Astrocyte (in vitro differentiated cells and primary cell): ENCODE results near the gene PIGW. TPM values are rescaled to one million over a fixed set of nuclear protein-coding genes. Genes with fewer than 3 reads are reported as not detected.

ENCODE experiments used
- DNase-seq: peaks from one replicate; pipeline ENCODE4 v3.0.0-alpha.2; 2010; ENCODE audit warnings: low read depth
- FAIRE-seq: peaks from 2 replicates; lab custom pipeline; 2011; peaks lifted over from hg19 to GRCh38; lab: Jason Lieb, UNC
- H2AFZ ChIP-seq: 2 replicates; pipeline ENCODE4 v1.6.0; 2012; ENCODE audit warnings: low read depth, low read length, inconsistent platforms
- H3K27ac ChIP-seq: 2 replicates; pipeline ENCODE4 v1.5.1; 2011; ENCODE audit warnings: low read depth, low read length, inconsistent platforms
- H3K27me3 ChIP-seq: 2 replicates; pipeline ENCODE4 v1.6.0; 2011; ENCODE audit warnings: low read length, inconsistent platforms; ENCODE audit not compliant: insufficient read depth
- H3K36me3 ChIP-seq: 2 replicates; pipeline ENCODE4 v1.5.1; 2011; ENCODE audit warnings: low read length, inconsistent platforms; ENCODE audit not compliant: insufficient read depth
- H3K4me1 ChIP-seq: 2 replicates; pipeline ENCODE4 v1.5.1; 2011; ENCODE audit warnings: low read length, inconsistent platforms; ENCODE audit not compliant: insufficient read depth
- H3K4me2 ChIP-seq: 2 replicates; pipeline ENCODE4 v1.6.0; 2012; ENCODE audit warnings: low read length, inconsistent platforms
- H3K4me3 ChIP-seq: 2 replicates; pipeline ENCODE4 v1.5.1; 2011; ENCODE audit warnings: low read depth, mild to moderate bottlenecking, low read length, inconsistent platforms; ENCODE audit not compliant: insufficient read depth
- H3K79me2 ChIP-seq: 2 replicates; pipeline ENCODE4 v1.6.0; 2012; ENCODE audit warnings: mild to moderate bottlenecking, low read length, inconsistent platforms; ENCODE audit not compliant: insufficient read depth
- H3K9ac ChIP-seq: 2 replicates; pipeline ENCODE4 v1.6.0; 2012; ENCODE audit warnings: mild to moderate bottlenecking, low read length, inconsistent platforms
- H3K9me3 ChIP-seq: 2 replicates; pipeline ENCODE4 v1.5.1; 2012; ENCODE audit warnings: low read depth, mild to moderate bottlenecking, low read length, inconsistent platforms; ENCODE audit not compliant: insufficient read depth
- H4K20me1 ChIP-seq: 2 replicates; pipeline ENCODE4 v1.6.0; 2012; ENCODE audit warnings: low read length, inconsistent platforms; ENCODE audit not compliant: insufficient read depth
- H3K27ac Mint-ChIP-seq: one replicate; pipeline ENCODE4 v1.8.0; 2021; ENCODE audit warnings: mild to moderate bottlenecking, mixed read lengths; ENCODE audit not compliant: unreplicated experiment
- H3K27me3 Mint-ChIP-seq: one replicate; pipeline ENCODE4 v1.8.0; 2021; ENCODE audit warnings: low read depth, mixed read lengths; ENCODE audit not compliant: unreplicated experiment
- H3K36me3 Mint-ChIP-seq: one replicate; pipeline ENCODE4 v1.8.0; 2021; ENCODE audit warnings: low read depth, mixed read lengths; ENCODE audit not compliant: unreplicated experiment
- H3K4me1 Mint-ChIP-seq: one replicate; pipeline ENCODE4 v1.8.0; 2021; ENCODE audit warnings: low read depth, mixed read lengths; ENCODE audit not compliant: unreplicated experiment
- H3K4me3 Mint-ChIP-seq: one replicate; pipeline ENCODE4 v1.8.0; 2021; ENCODE audit warnings: mild to moderate bottlenecking, moderate library complexity, mixed read lengths; ENCODE audit not compliant: unreplicated experiment
- H3K9me3 Mint-ChIP-seq: one replicate; pipeline ENCODE4 v1.8.0; 2021; ENCODE audit warnings: mild to moderate bottlenecking, mixed read lengths; ENCODE audit not compliant: unreplicated experiment
- EZH2 ChIP-seq: IDR thresholded peaks from 2 replicates; pipeline ENCODE4 v1.6.1; 2012; ENCODE audit warnings: mild to moderate bottlenecking, low read length, inconsistent platforms; ENCODE audit not compliant: insufficient read depth
- total RNA-seq: library from RNA; stranded (reverse); gene quantifications from 2 replicates; pipeline ENCODE4 v1.2.1, GENCODE V29; 2021
- TF ChIP-seq, protein P1 (sequence below): IDR thresholded peaks from 2 replicates; pipeline ENCODE4 v1.5.1; 2011; ENCODE audit warnings: low read depth, mild to moderate bottlenecking, inconsistent platforms, low read length, moderate library complexity; ENCODE audit not compliant: insufficient read depth

Gene PIGW
- total RNA-seq, 1 donor from 2014 or later = 8.4 TPM

- Mint-ChIP-seq H3K4me1 (no peaks in the 10 kb centered on the region), H3K27ac (no peak overlapping the region), H3K9me3 (no peaks in the 10 kb centered on the region), H3K36me3 (peaks cover 37% of the 10 kb centered on the region), H3K27me3 (no peaks in the 10 kb centered on the region), H3K4me3 (no peak overlapping the region)
- H3K4me3 ChIP-seq = no peak overlapping the region
- H3K4me2 ChIP-seq = no peak overlapping the region
- no peaks in the 10 kb centered on the region for H3K27me3 ChIP-seq
- no peaks in the 10 kb centered on the region for H3K9me3 ChIP-seq
- H4K20me1 ChIP-seq = no peaks in the 10 kb centered on the region
- H3K9ac ChIP-seq = no peak overlapping the region
- FAIRE-seq (no peak), DNase-seq (no peak)
- no peaks in the 10 kb centered on the region for H3K79me2 ChIP-seq
- H2AFZ ChIP-seq = no peak overlapping the region
- TF ChIP-seq, protein P1, sequence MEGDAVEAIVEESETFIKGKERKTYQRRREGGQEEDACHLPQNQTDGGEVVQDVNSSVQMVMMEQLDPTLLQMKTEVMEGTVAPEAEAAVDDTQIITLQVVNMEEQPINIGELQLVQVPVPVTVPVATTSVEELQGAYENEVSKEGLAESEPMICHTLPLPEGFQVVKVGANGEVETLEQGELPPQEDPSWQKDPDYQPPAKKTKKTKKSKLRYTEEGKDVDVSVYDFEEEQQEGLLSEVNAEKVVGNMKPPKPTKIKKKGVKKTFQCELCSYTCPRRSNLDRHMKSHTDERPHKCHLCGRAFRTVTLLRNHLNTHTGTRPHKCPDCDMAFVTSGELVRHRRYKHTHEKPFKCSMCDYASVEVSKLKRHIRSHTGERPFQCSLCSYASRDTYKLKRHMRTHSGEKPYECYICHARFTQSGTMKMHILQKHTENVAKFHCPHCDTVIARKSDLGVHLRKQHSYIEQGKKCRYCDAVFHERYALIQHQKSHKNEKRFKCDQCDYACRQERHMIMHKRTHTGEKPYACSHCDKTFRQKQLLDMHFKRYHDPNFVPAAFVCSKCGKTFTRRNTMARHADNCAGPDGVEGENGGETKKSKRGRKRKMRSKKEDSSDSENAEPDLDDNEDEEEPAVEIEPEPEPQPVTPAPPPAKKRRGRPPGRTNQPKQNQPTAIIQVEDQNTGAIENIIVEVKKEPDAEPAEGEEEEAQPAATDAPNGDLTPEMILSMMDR = no peak
- TF ChIP-seq EZH2 = no peak
- H3K36me3 ChIP-seq = peaks cover 21% of the 10 kb centered on the region
- H3K4me1 ChIP-seq = no peaks in the 10 kb centered on the region
- no peak overlapping the region for H3K27ac ChIP-seq
Measured at GRCh38 chr17:36505171-36505570, 29.6 kb upstream of the PIGW start.

GRCh38 chr17:36506249-36506826 lies 28.4 kb upstream of the PIGW start:
- no peak overlapping the region for H3K27ac Mint-ChIP-seq
- DNase-seq (no peak), FAIRE-seq (no peak)
- H3K4me3 Mint-ChIP-seq = no peak overlapping the region
- no peaks in the 10 kb centered on the region for H3K9me3 ChIP-seq
- H3K9ac ChIP-seq = no peak overlapping the region
- no peak overlapping the region for H2AFZ ChIP-seq
- peaks cover 38% of the 10 kb centered on the region for H3K36me3 Mint-ChIP-seq
- H3K4me1 Mint-ChIP-seq = no peaks in the 10 kb centered on the region
- no peaks in the 10 kb centered on the region for H3K27me3 ChIP-seq
- peaks cover 16% of the 10 kb centered on the region for H3K36me3 ChIP-seq
- no peaks in the 10 kb centered on the region for H4K20me1 ChIP-seq
- H3K27ac ChIP-seq = no peak overlapping the region
- H3K9me3 Mint-ChIP-seq = no peaks in the 10 kb centered on the region
- H3K27me3 Mint-ChIP-seq = no peaks in the 10 kb centered on the region
- no peak for TF ChIP-seq EZH2
- TF ChIP-seq, protein P1 = no peak
- H3K79me2 ChIP-seq = no peaks in the 10 kb centered on the region
- H3K4me3 ChIP-seq = no peak overlapping the region
- H3K4me1 ChIP-seq = no peaks in the 10 kb centered on the region
- H3K4me2 ChIP-seq = no peak overlapping the region

- Mint-ChIP-seq H3K36me3 (peaks cover 39% of the 10 kb centered on the region), H3K9me3 (no peaks in the 10 kb centered on the region), H3K27me3 (no peaks in the 10 kb centered on the region), H3K27ac (peak overlapping the region; percentile 18), H3K4me3 (no peak overlapping the region), H3K4me1 (no peaks in the 10 kb centered on the region)
- Histone ChIP-seq H3K9ac (no peak overlapping the region), H3K4me1 (no peaks in the 10 kb centered on the region), H3K27me3 (no peaks in the 10 kb centered on the region), H2AFZ (no peak overlapping the region), H3K27ac (no peak overlapping the region), H3K4me2 (no peak overlapping the region), H3K36me3 (peaks cover 16% of the 10 kb centered on the region), H3K4me3 (no peak overlapping the region), H3K9me3 (no peaks in the 10 kb centered on the region), H4K20me1 (no peaks in the 10 kb centered on the region), H3K79me2 (no peaks in the 10 kb centered on the region)
- FAIRE-seq (no peak), DNase-seq (no peak)
- TF ChIP-seq EZH2 = no peak
- TF ChIP-seq, protein P1 = no peak
Measured at GRCh38 chr17:36506831-36507230, 28.0 kb upstream of the PIGW start.
